DMS79 treated with DMSO at 0.1 percent for 48 hours (cell line): Measurements from ENCODE around the gene TRAPPC2.
"Not testable (repeated sequence)": the region's sequence is repeated elsewhere in the genome, so short reads cannot be mapped to it uniquely, and the experiment has no call there.

ENCODE experiments used
- DNase-seq: peaks from one replicate; lab custom pipeline; 2025; lab: John Stamatoyannopoulos, UW

The TRAPPC2 gene

GRCh38 chrX:13698432-13698831 is 36.0 kb downstream of the TRAPPC2 start:
- DNase-seq, result no peak

GRCh38 chrX:13697976-13698375 is 36.4 kb downstream of the TRAPPC2 start:
- no peak for DNase-seq

- no peak for DNase-seq
Measured at GRCh38 chrX:13697455-13697854, 37.0 kb downstream of the TRAPPC2 start.

- DNase-seq, result no peak
Measured at GRCh38 chrX:13695601-13696115, 38.8 kb downstream of the TRAPPC2 start.

GRCh38 chrX:13694983-13695382 is 39.4 kb downstream of the TRAPPC2 start:
- DNase-seq, result no peak

GRCh38 chrX:13694359-13694758 is 40.1 kb downstream of the TRAPPC2 start:
- no peak for DNase-seq

- no peak for DNase-seq
Measured at GRCh38 chrX:13693341-13693961, 41.0 kb downstream of the TRAPPC2 start.

GRCh38 chrX:13692771-13693231 is 41.6 kb downstream of the TRAPPC2 start:
- DNase-seq, result no peak

- DNase-seq, result no peak
Measured at GRCh38 chrX:13691841-13692371, 42.5 kb downstream of the TRAPPC2 start.

- DNase-seq, result no peak
Measured at GRCh38 chrX:13690836-13691235, 43.6 kb downstream of the TRAPPC2 start.

GRCh38 chrX:13689741-13690211 is 44.6 kb downstream of the TRAPPC2 start:
- DNase-seq, result no peak

- DNase-seq, result peak; percentile 16
Measured at GRCh38 chrX:13688958-13689740, 45.3 kb downstream of the TRAPPC2 start, which contains the start of gene RAB9A. TSS of gene RAB9A (plus strand) at chrX:13689128. CDS start at chrX:13708747, 19,619 bp downstream.

- no peak for DNase-seq
Measured at GRCh38 chrX:13688384-13688957, 45.9 kb downstream of the TRAPPC2 start.

- no peak for DNase-seq
Measured at GRCh38 chrX:13687203-13687602, 47.2 kb downstream of the TRAPPC2 start.

- DNase-seq, result no peak
Measured at GRCh38 chrX:13685126-13685763, 49.2 kb downstream of the TRAPPC2 start.

- DNase-seq, result no peak
Measured at GRCh38 chrX:13684361-13684760, 50.1 kb downstream of the TRAPPC2 start.

GRCh38 chrX:13681595-13681994 is 52.8 kb downstream of the TRAPPC2 start:
- DNase-seq, result no peak

- DNase-seq, result not testable (repeated sequence)
Measured at GRCh38 chrX:13679700-13680099, 54.7 kb downstream of the TRAPPC2 start.

GRCh38 chrX:13676885-13677284 is 57.5 kb downstream of the TRAPPC2 start:
- no peak for DNase-seq

GRCh38 chrX:13673016-13673415 is 61.4 kb downstream of the TRAPPC2 start:
- DNase-seq, result no peak

GRCh38 chrX:13670197-13670596 is 64.2 kb downstream of the TRAPPC2 start:
- no peak for DNase-seq

GRCh38 chrX:13669755-13670154 is 64.7 kb downstream of the TRAPPC2 start:
- DNase-seq, result not testable (repeated sequence)
